RWPE2 (cell line): Measurements from ENCODE around the gene AP2M1.

ENCODE experiments used
- ATAC-seq: fragments of 200-7000 bp; cut with Tn5 transposase; 3 replicates; pipeline ENCODE4 v1.9.1; 2021; ENCODE audit warnings: low read depth
- DNase-seq: peaks from one replicate; pipeline ENCODE4 v3.0.0-alpha.2; 2020; ENCODE audit warnings: low spot score
- H3K27ac ChIP-seq: fragments of 450-650 bp; 2 replicates; pipeline ENCODE4 v1.5.1; 2017; ENCODE audit warnings: mild to moderate bottlenecking; ENCODE audit not compliant: poor library complexity, severe bottlenecking
- H3K27me3 ChIP-seq: fragments of 250-450 bp; sonication (Bioruptor Pico); 2 replicates; pipeline ENCODE4 v1.5.1; 2021; ENCODE audit warnings: mild to moderate bottlenecking, moderate library complexity; ENCODE audit not compliant: insufficient read depth, poor library complexity, severe bottlenecking
- H3K36me3 ChIP-seq: fragments of 250-450 bp; sonication (Bioruptor Pico); 2 replicates; pipeline ENCODE4 v1.5.1; 2020; ENCODE audit warnings: low read depth, mild to moderate bottlenecking, moderate library complexity
- H3K4me1 ChIP-seq: fragments of 250-450 bp; sonication (Bioruptor Pico); 2 replicates; pipeline ENCODE4 v1.5.1; 2021; ENCODE audit warnings: mild to moderate bottlenecking, moderate library complexity; ENCODE audit not compliant: insufficient read depth, poor library complexity, severe bottlenecking
- H3K4me3 ChIP-seq: fragments of 250-450 bp; sonication (Bioruptor Pico); 2 replicates; pipeline ENCODE4 v1.5.1; 2021; ENCODE audit warnings: mild to moderate bottlenecking, moderate library complexity; ENCODE audit not compliant: severe bottlenecking
- H3K9me3 ChIP-seq: fragments of 250-450 bp; sonication (Bioruptor Pico); 2 replicates; pipeline ENCODE4 v1.5.1; 2021; ENCODE audit warnings: mild to moderate bottlenecking, moderate library complexity; ENCODE audit not compliant: severe bottlenecking
- TF ChIP-seq, protein P1 (sequence below): fragments of 450-650 bp; IDR thresholded peaks from one replicate; pipeline ENCODE4 v1.5.1; 2017; ENCODE audit warnings: mild to moderate bottlenecking, moderate library complexity; ENCODE audit not compliant: poor library complexity, severe bottlenecking

Gene AP2M1

GRCh38 chr3:184169896-184170875, 4.5 kb upstream of the AP2M1 start:
- H3K27me3 ChIP-seq, result no peaks in the 10 kb centered on the region
- no peaks in the 10 kb centered on the region for H3K9me3 ChIP-seq
- no peak overlapping the region for H3K27ac ChIP-seq
- no peaks in the 10 kb centered on the region for H3K4me1 ChIP-seq
- H3K36me3 ChIP-seq, result peaks cover 43% of the 10 kb centered on the region
- ATAC-seq (no peak), DNase-seq (no peak)
- TF ChIP-seq, protein P1, sequence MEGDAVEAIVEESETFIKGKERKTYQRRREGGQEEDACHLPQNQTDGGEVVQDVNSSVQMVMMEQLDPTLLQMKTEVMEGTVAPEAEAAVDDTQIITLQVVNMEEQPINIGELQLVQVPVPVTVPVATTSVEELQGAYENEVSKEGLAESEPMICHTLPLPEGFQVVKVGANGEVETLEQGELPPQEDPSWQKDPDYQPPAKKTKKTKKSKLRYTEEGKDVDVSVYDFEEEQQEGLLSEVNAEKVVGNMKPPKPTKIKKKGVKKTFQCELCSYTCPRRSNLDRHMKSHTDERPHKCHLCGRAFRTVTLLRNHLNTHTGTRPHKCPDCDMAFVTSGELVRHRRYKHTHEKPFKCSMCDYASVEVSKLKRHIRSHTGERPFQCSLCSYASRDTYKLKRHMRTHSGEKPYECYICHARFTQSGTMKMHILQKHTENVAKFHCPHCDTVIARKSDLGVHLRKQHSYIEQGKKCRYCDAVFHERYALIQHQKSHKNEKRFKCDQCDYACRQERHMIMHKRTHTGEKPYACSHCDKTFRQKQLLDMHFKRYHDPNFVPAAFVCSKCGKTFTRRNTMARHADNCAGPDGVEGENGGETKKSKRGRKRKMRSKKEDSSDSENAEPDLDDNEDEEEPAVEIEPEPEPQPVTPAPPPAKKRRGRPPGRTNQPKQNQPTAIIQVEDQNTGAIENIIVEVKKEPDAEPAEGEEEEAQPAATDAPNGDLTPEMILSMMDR, result no peak
- H3K4me3 ChIP-seq, result no peak overlapping the region

- H3K4me1 ChIP-seq, result peaks cover under 1% of the 10 kb centered on the region
- no peaks in the 10 kb centered on the region for H3K9me3 ChIP-seq
- no peak for DNase-seq
- no peak overlapping the region for H3K27ac ChIP-seq
- H3K27me3 ChIP-seq, result no peaks in the 10 kb centered on the region
- ATAC-seq, result no peak
- H3K36me3 ChIP-seq, result peaks cover 42% of the 10 kb centered on the region
- no peak overlapping the region for H3K4me3 ChIP-seq
- TF ChIP-seq, protein P1, result no peak
These were observed 3.1 kb upstream of the AP2M1 start for GRCh38 chr3:184171562-184171961.

GRCh38 chr3:184172681-184173373, 1.8 kb upstream of the AP2M1 start:
- no peak overlapping the region for H3K4me3 ChIP-seq
- H3K4me1 ChIP-seq, result peaks cover 6% of the 10 kb centered on the region
- DNase-seq (no peak), ATAC-seq (no peak)
- H3K36me3 ChIP-seq, result peaks cover 45% of the 10 kb centered on the region
- no peaks in the 10 kb centered on the region for H3K9me3 ChIP-seq
- H3K27me3 ChIP-seq, result no peaks in the 10 kb centered on the region
- TF ChIP-seq, protein P1, result no peak
- no peak overlapping the region for H3K27ac ChIP-seq

DNA sequence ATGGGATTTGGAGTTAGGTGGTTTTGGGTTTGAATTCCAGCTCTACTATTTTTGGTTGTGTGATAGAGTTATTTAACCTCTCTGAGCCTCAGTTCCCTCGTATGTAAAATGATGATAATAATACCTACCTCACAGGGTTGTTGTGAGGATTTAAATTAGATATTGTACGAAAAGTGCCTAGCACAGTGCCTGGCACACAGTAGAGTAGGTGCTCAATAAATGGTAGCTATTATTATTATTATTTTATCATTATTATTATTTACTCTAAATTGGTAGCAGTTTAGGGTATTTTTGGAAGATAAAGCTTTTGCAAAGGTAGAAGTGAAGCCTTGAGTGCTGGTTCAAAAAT, 1.3 kb upstream of the AP2M1 start:
- Histone ChIP-seq H3K9me3 (no peaks in the 10 kb centered on the region), H3K27ac (peak overlapping the region; percentile 14), H3K4me3 (no peak overlapping the region), H3K36me3 (peaks cover 45% of the 10 kb centered on the region), H3K4me1 (peaks cover 6% of the 10 kb centered on the region), H3K27me3 (no peaks in the 10 kb centered on the region)
- TF ChIP-seq, protein P1, result no peak
- DNase-seq (no peak), ATAC-seq (no peak)
